ENCODE results near the gene SEMA6B.
"Not testable (repeated sequence)": the region's sequence is repeated elsewhere in the genome, so short reads cannot be mapped to it uniquely, and the experiment has no call there.

Gene SEMA6B

DNA sequence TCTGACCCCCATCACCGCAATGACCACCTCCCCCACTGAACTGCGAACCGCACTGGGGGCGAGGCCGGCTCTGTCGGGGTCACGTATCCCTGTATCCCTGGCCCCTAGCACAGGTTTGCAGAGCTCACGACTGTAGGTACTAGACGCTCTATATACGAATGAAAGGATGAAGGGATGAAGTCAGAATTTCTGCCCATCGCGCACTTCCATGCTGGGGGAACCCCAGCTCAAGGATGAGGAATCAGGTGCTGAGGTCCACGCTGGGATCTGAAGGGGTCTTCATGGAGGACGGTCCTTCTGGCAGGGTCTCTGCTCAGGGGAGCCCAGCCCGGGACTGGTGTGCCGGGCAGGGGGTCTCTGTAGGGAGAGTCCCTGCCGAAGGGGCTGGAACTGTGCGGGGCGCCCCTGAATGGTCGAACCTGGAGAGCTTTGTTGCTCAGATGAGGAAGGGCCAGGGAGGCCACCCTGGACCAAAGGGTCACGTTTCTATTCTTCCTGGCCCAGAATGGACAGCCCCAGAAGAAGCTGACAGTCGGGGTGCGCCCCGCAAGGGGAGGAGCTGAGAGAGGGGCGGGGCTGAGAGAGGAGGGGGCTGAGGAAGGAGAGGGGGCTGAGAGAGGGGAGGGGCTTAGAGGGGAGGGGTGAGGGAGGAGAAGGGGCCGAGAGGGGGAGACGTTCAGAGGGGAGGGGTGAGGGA lies 37.9 kb upstream of the SEMA6B start:
- Histone ChIP-seq H3K4me1 (ENCODE audit: insufficient read depth, low read length) (no peaks in the 10 kb centered on the region), H3K27me3 (ENCODE audit: insufficient read depth, low read length) (peaks cover 49% of the 10 kb centered on the region), H3K36me3 (ENCODE audit: insufficient read depth, low read depth, low read length) (no peaks in the 10 kb centered on the region), H3K4me3 (ENCODE audit: low read length) (peak overlapping the region; percentile 59), H3K9ac (ENCODE audit: low read depth, low read length) (no peak overlapping the region), H3K9me3 (ENCODE audit: insufficient read depth, low read depth, low read length) (no peaks in the 10 kb centered on the region), H3K27ac (ENCODE audit: low read length) (no peak overlapping the region)

- peaks cover 46% of the 10 kb centered on the region for H3K27me3 ChIP-seq (ENCODE audit: insufficient read depth, low read length)
- H3K9ac ChIP-seq (ENCODE audit: low read depth, low read length), result no peak overlapping the region
- H3K4me1 ChIP-seq (ENCODE audit: insufficient read depth, low read length), result no peaks in the 10 kb centered on the region
- no peak overlapping the region for H3K27ac ChIP-seq (ENCODE audit: low read length)
- no peaks in the 10 kb centered on the region for H3K9me3 ChIP-seq (ENCODE audit: insufficient read depth, low read depth, low read length)
- no peak overlapping the region for H3K4me3 ChIP-seq (ENCODE audit: low read length)
- H3K36me3 ChIP-seq (ENCODE audit: insufficient read depth, low read depth, low read length), result no peaks in the 10 kb centered on the region
These were observed 36.8 kb upstream of the SEMA6B start for GRCh38 chr19:4596033-4596904.

- not testable (repeated sequence) for H3K9ac ChIP-seq (ENCODE audit: low read depth, low read length); H3K4me3 ChIP-seq (ENCODE audit: low read length); H3K4me1 ChIP-seq (ENCODE audit: insufficient read depth, low read length); H3K27ac ChIP-seq (ENCODE audit: low read length); H3K9me3 ChIP-seq (ENCODE audit: insufficient read depth, low read depth, low read length); H3K36me3 ChIP-seq (ENCODE audit: insufficient read depth, low read depth, low read length)
- H3K27me3 ChIP-seq (ENCODE audit: insufficient read depth, low read length), result peaks cover 39% of the 10 kb centered on the region
These were observed 35.7 kb upstream of the SEMA6B start for GRCh38 chr19:4595158-4595557.

DNA sequence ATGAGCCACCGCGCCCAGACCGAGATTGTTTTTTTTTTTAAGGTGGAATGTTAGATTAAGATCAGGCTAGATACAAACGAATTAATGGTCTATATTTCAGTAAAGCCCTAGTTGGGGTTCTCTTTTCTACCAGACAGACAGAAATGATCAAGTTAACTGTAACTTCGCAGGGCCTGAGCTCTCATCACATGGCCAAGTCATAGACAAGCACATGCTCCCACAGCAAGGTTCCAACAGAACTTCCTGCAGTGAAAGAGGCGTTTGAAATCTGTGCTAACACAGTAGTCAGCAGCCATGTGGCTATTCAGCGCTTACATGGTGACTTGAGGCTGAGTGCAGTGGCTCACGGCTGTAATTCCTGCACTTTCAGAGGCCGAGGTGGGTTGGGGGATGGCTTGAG lies 34.7 kb upstream of the SEMA6B start:
- no peaks in the 10 kb centered on the region for H3K9me3 ChIP-seq (ENCODE audit: insufficient read depth, low read depth, low read length)
- no peaks in the 10 kb centered on the region for H3K36me3 ChIP-seq (ENCODE audit: insufficient read depth, low read depth, low read length)
- no peak overlapping the region for H3K4me3 ChIP-seq (ENCODE audit: low read length)
- H3K4me1 ChIP-seq (ENCODE audit: insufficient read depth, low read length), result no peaks in the 10 kb centered on the region
- H3K27ac ChIP-seq (ENCODE audit: low read length), result no peak overlapping the region
- peaks cover 31% of the 10 kb centered on the region for H3K27me3 ChIP-seq (ENCODE audit: insufficient read depth, low read length)
- no peak overlapping the region for H3K9ac ChIP-seq (ENCODE audit: low read depth, low read length)

- H3K9ac ChIP-seq (ENCODE audit: low read depth, low read length), result no peak overlapping the region
- no peaks in the 10 kb centered on the region for H3K4me1 ChIP-seq (ENCODE audit: insufficient read depth, low read length)
- peaks cover 23% of the 10 kb centered on the region for H3K27me3 ChIP-seq (ENCODE audit: insufficient read depth, low read length)
- no peaks in the 10 kb centered on the region for H3K9me3 ChIP-seq (ENCODE audit: insufficient read depth, low read depth, low read length)
- no peak overlapping the region for H3K27ac ChIP-seq (ENCODE audit: low read length)
- H3K36me3 ChIP-seq (ENCODE audit: insufficient read depth, low read depth, low read length), result no peaks in the 10 kb centered on the region
- no peak overlapping the region for H3K4me3 ChIP-seq (ENCODE audit: low read length)
These were observed 33.9 kb upstream of the SEMA6B start for GRCh38 chr19:4593409-4593851.

DNA sequence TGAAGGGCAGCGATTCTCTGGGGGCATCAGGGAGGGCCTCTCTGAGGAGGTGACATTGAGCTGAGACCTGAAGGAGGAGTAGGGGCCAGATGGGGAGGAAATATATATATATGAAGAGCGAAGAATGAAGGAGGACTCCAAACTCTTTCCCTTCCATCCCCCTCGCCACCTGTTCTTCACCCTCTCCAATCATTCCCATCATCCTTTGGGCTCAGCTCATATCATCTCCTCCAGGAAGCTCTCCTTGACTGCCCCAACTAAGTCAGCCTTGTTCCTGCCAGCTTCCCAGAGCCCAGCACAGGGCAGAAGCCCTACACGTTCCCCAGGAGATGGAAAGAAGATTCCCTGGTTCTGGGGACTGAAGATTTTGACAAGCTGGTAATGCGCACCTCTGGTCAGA lies 33.0 kb upstream of the SEMA6B start:
- peaks cover 19% of the 10 kb centered on the region for H3K27me3 ChIP-seq (ENCODE audit: insufficient read depth, low read length)
- no peaks in the 10 kb centered on the region for H3K9me3 ChIP-seq (ENCODE audit: insufficient read depth, low read depth, low read length)
- H3K4me1 ChIP-seq (ENCODE audit: insufficient read depth, low read length), result no peaks in the 10 kb centered on the region
- H3K9ac ChIP-seq (ENCODE audit: low read depth, low read length), result no peak overlapping the region
- H3K27ac ChIP-seq (ENCODE audit: low read length), result no peak overlapping the region
- no peaks in the 10 kb centered on the region for H3K36me3 ChIP-seq (ENCODE audit: insufficient read depth, low read depth, low read length)
- H3K4me3 ChIP-seq (ENCODE audit: low read length), result no peak overlapping the region

GRCh38 chr19:4591320-4591719 lies 31.8 kb upstream of the SEMA6B start:
- Histone ChIP-seq H3K27me3 (ENCODE audit: insufficient read depth, low read length) (peaks cover 9% of the 10 kb centered on the region), H3K27ac (ENCODE audit: low read length) (no peak overlapping the region), H3K4me3 (ENCODE audit: low read length) (no peak overlapping the region), H3K9me3 (ENCODE audit: insufficient read depth, low read depth, low read length) (no peaks in the 10 kb centered on the region), H3K4me1 (ENCODE audit: insufficient read depth, low read length) (no peaks in the 10 kb centered on the region), H3K9ac (ENCODE audit: low read depth, low read length) (no peak overlapping the region), H3K36me3 (ENCODE audit: insufficient read depth, low read depth, low read length) (no peaks in the 10 kb centered on the region)

DNA sequence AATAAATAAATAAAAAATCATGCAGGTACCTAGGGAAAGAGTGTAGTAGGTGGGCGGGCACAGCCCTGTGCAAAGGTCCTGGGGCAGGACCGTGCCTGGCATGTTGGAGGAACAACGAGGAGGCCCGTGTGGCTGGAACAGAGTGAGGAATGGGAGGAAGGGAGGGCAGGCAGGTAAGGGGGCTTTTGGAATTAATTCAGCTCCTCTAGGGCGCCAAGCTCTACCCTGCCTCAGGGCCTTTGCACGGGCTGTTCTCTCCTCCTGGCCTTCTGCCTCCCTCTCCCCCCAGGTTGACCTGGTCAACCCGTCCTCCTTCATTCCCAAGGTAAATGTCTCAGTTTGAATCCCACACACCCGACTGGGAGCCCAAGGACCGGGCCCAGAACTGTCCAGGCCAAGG lies 31.1 kb upstream of the SEMA6B start:
- Histone ChIP-seq H3K4me1 (ENCODE audit: insufficient read depth, low read length) (no peaks in the 10 kb centered on the region), H3K4me3 (ENCODE audit: low read length) (no peak overlapping the region), H3K27ac (ENCODE audit: low read length) (no peak overlapping the region), H3K9ac (ENCODE audit: low read depth, low read length) (no peak overlapping the region), H3K36me3 (ENCODE audit: insufficient read depth, low read depth, low read length) (no peaks in the 10 kb centered on the region), H3K9me3 (ENCODE audit: insufficient read depth, low read depth, low read length) (no peaks in the 10 kb centered on the region), H3K27me3 (ENCODE audit: insufficient read depth, low read length) (peaks cover 9% of the 10 kb centered on the region)

GRCh38 chr19:4589579-4590410 lies 30.3 kb upstream of the SEMA6B start:
- Histone ChIP-seq H3K27ac (ENCODE audit: low read length) (no peak overlapping the region), H3K4me3 (ENCODE audit: low read length) (no peak overlapping the region), H3K27me3 (ENCODE audit: insufficient read depth, low read length) (peaks cover 15% of the 10 kb centered on the region), H3K36me3 (ENCODE audit: insufficient read depth, low read depth, low read length) (no peaks in the 10 kb centered on the region), H3K9ac (ENCODE audit: low read depth, low read length) (no peak overlapping the region), H3K9me3 (ENCODE audit: insufficient read depth, low read depth, low read length) (no peaks in the 10 kb centered on the region), H3K4me1 (ENCODE audit: insufficient read depth, low read length) (no peaks in the 10 kb centered on the region)

- Histone ChIP-seq H3K27me3 (ENCODE audit: insufficient read depth, low read length) (peaks cover 28% of the 10 kb centered on the region), H3K9me3 (ENCODE audit: insufficient read depth, low read depth, low read length) (no peaks in the 10 kb centered on the region), H3K27ac (ENCODE audit: low read length) (no peak overlapping the region), H3K4me3 (ENCODE audit: low read length) (no peak overlapping the region), H3K9ac (ENCODE audit: low read depth, low read length) (no peak overlapping the region), H3K36me3 (ENCODE audit: insufficient read depth, low read depth, low read length) (no peaks in the 10 kb centered on the region), H3K4me1 (ENCODE audit: insufficient read depth, low read length) (no peaks in the 10 kb centered on the region)
These were observed 28.8 kb upstream of the SEMA6B start for GRCh38 chr19:4588291-4588761.

DNA sequence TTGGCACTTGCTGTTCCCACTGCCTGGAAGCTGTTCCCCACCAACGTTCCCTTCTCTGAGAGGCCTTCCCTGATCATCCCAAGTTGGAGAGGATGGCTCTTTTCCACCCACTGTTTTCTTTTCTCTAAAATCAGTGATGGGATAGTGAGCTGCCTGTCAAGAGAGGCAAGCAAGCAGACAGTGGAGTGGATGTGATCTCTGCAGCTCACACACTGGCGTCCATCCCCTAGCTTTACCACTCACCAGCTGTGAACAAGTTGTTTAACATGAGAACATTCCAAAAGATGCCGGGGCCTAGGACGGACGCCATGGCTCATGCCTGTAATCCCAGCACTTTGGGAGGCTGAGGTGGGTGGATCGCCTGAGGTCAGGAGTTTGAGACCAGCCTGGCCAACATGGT lies 28.0 kb upstream of the SEMA6B start:
- no peak overlapping the region for H3K4me3 ChIP-seq (ENCODE audit: low read length)
- H3K27me3 ChIP-seq (ENCODE audit: insufficient read depth, low read length), result peaks cover 34% of the 10 kb centered on the region
- no peaks in the 10 kb centered on the region for H3K4me1 ChIP-seq (ENCODE audit: insufficient read depth, low read length)
- H3K36me3 ChIP-seq (ENCODE audit: insufficient read depth, low read depth, low read length), result no peaks in the 10 kb centered on the region
- H3K9ac ChIP-seq (ENCODE audit: low read depth, low read length), result no peak overlapping the region
- no peak overlapping the region for H3K27ac ChIP-seq (ENCODE audit: low read length)
- H3K9me3 ChIP-seq (ENCODE audit: insufficient read depth, low read depth, low read length), result no peaks in the 10 kb centered on the region

Measured in iPS-20b (cell line).